ENCODE measurements around the gene CLDN1. TPM values are rescaled to one million over a fixed set of nuclear protein-coding genes. Genes with fewer than 3 reads are reported as not detected.

CLDN1 gene
- total RNA-seq, 1 donor from 2014 or later: not detected

GRCh38 chr3:190260301-190260700 lies 61.9 kb downstream of the CLDN1 start:
- Mint-ChIP-seq H3K27ac (ENCODE audit: unreplicated experiment) (no peak overlapping the region), H3K36me3 (ENCODE audit: unreplicated experiment) (no peaks in the 10 kb centered on the region), H3K4me1 (ENCODE audit: low read depth, unreplicated experiment) (no peaks in the 10 kb centered on the region), H3K4me3 (ENCODE audit: unreplicated experiment) (no peak overlapping the region), H3K27me3 (ENCODE audit: unreplicated experiment) (no peaks in the 10 kb centered on the region), H3K9me3 (ENCODE audit: unreplicated experiment) (no peaks in the 10 kb centered on the region)
- no peak for TF ChIP-seq CTCF (IDR thresholded peaks at IDR 0.05; ENCODE audit: partially characterized antibody, unreplicated experiment)
- no peak for DNase-seq

DNA sequence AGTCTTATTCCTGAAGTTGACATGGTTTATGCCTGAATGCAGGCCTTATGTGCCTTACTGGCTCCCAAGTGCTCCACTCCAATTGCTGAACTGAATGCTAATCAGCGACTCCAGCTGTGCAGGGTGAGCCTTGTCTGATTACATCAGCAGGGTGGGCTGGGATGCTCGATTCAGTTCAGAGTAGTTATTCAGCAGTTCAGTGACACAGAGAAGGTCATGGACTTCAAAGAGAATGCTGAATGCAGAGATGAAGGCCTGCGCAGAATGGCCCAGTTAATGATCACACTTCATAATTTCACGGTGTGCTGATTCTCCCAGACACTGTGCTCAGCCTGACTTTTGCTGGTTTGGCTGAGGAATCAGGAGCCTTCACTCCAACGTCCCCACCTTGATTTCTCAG lies 63.6 kb downstream of the CLDN1 start:
- no peaks in the 10 kb centered on the region for H3K27me3 Mint-ChIP-seq (ENCODE audit: unreplicated experiment)
- H3K9me3 Mint-ChIP-seq (ENCODE audit: unreplicated experiment): no peaks in the 10 kb centered on the region
- H3K36me3 Mint-ChIP-seq (ENCODE audit: unreplicated experiment): no peaks in the 10 kb centered on the region
- no peak overlapping the region for H3K27ac Mint-ChIP-seq (ENCODE audit: unreplicated experiment)
- no peak for DNase-seq
- TF ChIP-seq CTCF (IDR thresholded peaks at IDR 0.05; ENCODE audit: partially characterized antibody, unreplicated experiment): no peak
- no peaks in the 10 kb centered on the region for H3K4me1 Mint-ChIP-seq (ENCODE audit: low read depth, unreplicated experiment)
- H3K4me3 Mint-ChIP-seq (ENCODE audit: unreplicated experiment): no peak overlapping the region

Other genes with a start within 250 kb of the CLDN1 start
- 28.6 TPM for gene P3H2, start 201.5 kb downstream of the CLDN1 start, total RNA-seq (ENCODE audit: unreplicated experiment)
- not detected for gene CLDN16, start 65.7 kb upstream of the CLDN1 start, total RNA-seq (ENCODE audit: unreplicated experiment)
- not detected for gene TMEM207, start 127.5 kb upstream of the CLDN1 start, total RNA-seq (ENCODE audit: unreplicated experiment)
- gene IL1RAP, start 191.6 kb upstream of the CLDN1 start, total RNA-seq (ENCODE audit: unreplicated experiment): 0.37 TPM